Activated CD4-positive, alpha-beta T cell treated with anti-CD3 and anti-CD28 coated beads, Interleukin-2, amount 10 ng/mL, durations not matched to agents 7 days and 5 days (primary cell): ENCODE results near the gene KLRC1. TPM values are rescaled to one million over a fixed set of nuclear protein-coding genes. Genes with fewer than 3 reads are reported as not detected.
"Not testable (repeated sequence)": the region's sequence is repeated elsewhere in the genome, so short reads cannot be mapped to it uniquely, and the experiment has no call there.

Experiments
- CTCF ChIA-PET: fragments of 350-600 bp; sonication (Branson Sonifier 250); formaldehyde crosslinking; loops from one replicate; lab custom pipeline; 2021; ENCODE audit warnings: antibody characterized with exemption; lab: Charles Lee
- POLR2A ChIA-PET: fragments of 350-600 bp; sonication (Branson Sonifier 250); formaldehyde crosslinking; loops from one replicate; lab custom pipeline; 2021; ENCODE audit warnings: antibody characterized with exemption; lab: Charles Lee
- DNase-seq: peaks from one replicate; pipeline ENCODE4 v3.0.0-alpha.2; 2020
- H3K27ac Mint-ChIP-seq: one replicate; pipeline ENCODE4 v1.8.0; 2021; ENCODE audit warnings: mild to moderate bottlenecking, moderate library complexity, mixed read lengths
- H3K27me3 Mint-ChIP-seq: one replicate; pipeline ENCODE4 v1.8.0; 2021; ENCODE audit warnings: mixed read lengths
- H3K36me3 Mint-ChIP-seq: one replicate; pipeline ENCODE4 v1.8.0; 2021; ENCODE audit warnings: low read depth, mixed read lengths
- H3K4me1 Mint-ChIP-seq: one replicate; pipeline ENCODE4 v1.8.0; 2021; ENCODE audit warnings: mixed read lengths
- H3K4me3 Mint-ChIP-seq: one replicate; pipeline ENCODE4 v1.8.0; 2021; ENCODE audit warnings: mild to moderate bottlenecking, moderate library complexity, mixed read lengths
- H3K9me3 Mint-ChIP-seq: one replicate; pipeline ENCODE4 v1.8.0; 2021; ENCODE audit warnings: mixed read lengths
- total RNA-seq, 2 experiments: library from RNA; stranded (reverse); gene quantifications; one replicate each; pipeline ENCODE4 v1.2.3, GENCODE V29; 2021

Gene KLRC1
- not detected for total RNA-seq

DNA sequence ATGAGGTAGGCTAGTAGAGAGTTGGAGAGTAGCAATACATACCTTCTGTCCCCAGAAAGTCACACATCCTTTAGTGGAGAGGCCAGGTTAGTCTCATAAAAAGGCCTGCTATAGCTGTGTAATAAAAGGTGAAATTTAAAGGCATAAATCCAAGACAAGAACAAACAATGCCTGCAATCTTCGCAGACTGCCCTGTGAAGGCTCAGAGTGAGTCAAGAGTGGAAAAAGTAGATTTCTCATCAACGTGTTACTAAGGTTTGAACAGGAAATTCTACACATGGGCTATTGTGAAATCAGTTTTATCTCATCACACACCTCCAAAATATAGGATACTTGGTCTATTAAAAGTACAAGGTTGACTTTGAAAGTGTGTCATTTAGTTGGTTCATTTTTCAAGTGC lies at the start of gene KLRC1:
Gene KLRC1, minus strand, starts transcription at position 222 of the 400 bp plus-strand sequence. CDS start 2,221 bp downstream, outside the sequence.
- ChIA-PET CTCF (no interaction called here), POLR2A (no interaction called here)
- H3K4me1 Mint-ChIP-seq: no peaks in the 10 kb centered on the region
- H3K27ac Mint-ChIP-seq: no peak within 1 kb of the TSS
- H3K36me3 Mint-ChIP-seq: no peaks in the 10 kb centered on the region
- H3K4me3 Mint-ChIP-seq: no peak within 1 kb of the TSS
- H3K27me3 Mint-ChIP-seq: peaks cover 20% of the 10 kb centered on the region
- peaks cover 14% of the 10 kb centered on the region for H3K9me3 Mint-ChIP-seq
- DNase-seq: no peak

DNA sequence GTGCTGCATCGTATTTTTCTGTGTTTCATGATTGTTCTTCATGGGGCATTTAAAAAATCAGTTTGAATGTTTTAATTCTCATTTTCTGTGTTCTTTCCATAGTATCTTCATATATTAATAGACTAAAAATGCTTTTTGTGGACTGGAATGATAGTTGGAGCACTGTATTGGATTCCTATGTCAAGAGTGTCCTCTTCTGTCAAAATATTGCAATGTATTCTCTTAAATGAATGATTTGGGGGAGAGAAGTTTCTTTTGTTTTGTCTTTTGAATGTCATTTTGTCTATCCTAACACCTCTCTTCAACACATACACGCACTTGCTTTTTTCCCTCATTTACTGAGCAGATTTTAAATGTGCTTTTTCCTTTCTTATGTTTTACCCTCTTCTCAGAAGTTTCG lies 47.9 kb upstream of the KLRC1 start:
- Mint-ChIP-seq H3K27me3 (peaks cover 23% of the 10 kb centered on the region), H3K36me3 (no peaks in the 10 kb centered on the region), H3K4me1 (no peaks in the 10 kb centered on the region), H3K4me3 (no peak overlapping the region), H3K27ac (no peak overlapping the region), H3K9me3 (no peaks in the 10 kb centered on the region)
- ChIA-PET POLR2A (no interaction called here), CTCF (no interaction called here)
- no peak for DNase-seq

- ChIA-PET CTCF (no interaction called here), POLR2A (no interaction called here)
- peaks cover 31% of the 10 kb centered on the region for H3K27me3 Mint-ChIP-seq
- H3K4me3 Mint-ChIP-seq: no peak overlapping the region
- DNase-seq: no peak
- H3K4me1 Mint-ChIP-seq: no peaks in the 10 kb centered on the region
- H3K9me3 Mint-ChIP-seq: no peaks in the 10 kb centered on the region
- H3K36me3 Mint-ChIP-seq: no peaks in the 10 kb centered on the region
- H3K27ac Mint-ChIP-seq: no peak overlapping the region
Observed at GRCh38 chr12:10498042-10498441, 44.9 kb upstream of the KLRC1 start.

DNA sequence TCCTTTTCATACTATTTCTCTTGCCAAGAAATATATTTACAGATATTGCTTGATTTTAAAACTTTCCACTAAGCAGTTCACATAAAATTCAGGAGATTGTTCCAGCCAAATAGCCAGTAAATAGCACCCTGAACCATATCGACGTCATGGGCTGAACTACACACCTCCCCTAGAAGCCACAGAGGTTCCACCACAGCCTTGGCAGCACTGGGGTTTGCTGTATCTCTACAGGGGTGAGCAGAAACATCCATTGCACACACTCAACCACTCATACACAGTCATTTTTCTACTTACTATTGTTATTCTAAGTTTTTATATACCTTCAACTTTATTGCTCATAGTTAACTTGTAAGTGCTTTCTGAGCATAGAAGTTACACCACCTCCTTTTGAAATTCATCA lies 44.4 kb upstream of the KLRC1 start:
- Mint-ChIP-seq H3K27ac (no peak overlapping the region), H3K27me3 (peaks cover 30% of the 10 kb centered on the region), H3K36me3 (no peaks in the 10 kb centered on the region), H3K4me1 (no peaks in the 10 kb centered on the region), H3K9me3 (no peaks in the 10 kb centered on the region), H3K4me3 (no peak overlapping the region)
- ChIA-PET POLR2A (no interaction called here), CTCF (no interaction called here)
- DNase-seq: no peak

DNA sequence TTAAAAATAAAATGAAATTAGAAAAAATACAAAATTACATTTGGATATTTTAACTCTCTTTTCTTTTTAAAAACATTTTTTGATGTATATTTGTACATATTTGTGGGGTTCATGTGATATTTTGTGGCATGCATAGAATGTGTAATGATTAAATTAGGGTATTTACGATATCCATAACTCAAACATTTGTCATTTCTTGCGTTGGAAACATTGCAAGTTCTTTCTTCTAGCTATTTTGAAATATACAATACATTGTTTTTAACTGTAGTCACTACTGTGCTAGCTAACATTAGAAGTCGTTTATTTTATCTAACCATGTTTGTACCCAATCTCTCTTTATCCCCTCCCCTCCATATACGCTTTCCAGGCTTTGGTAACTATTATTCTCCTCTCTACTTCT lies 38.6 kb upstream of the KLRC1 start:
- POLR2A ChIA-PET: no interaction called here
- CTCF ChIA-PET: no interaction called here
- H3K4me1 Mint-ChIP-seq: no peaks in the 10 kb centered on the region
- H3K4me3 Mint-ChIP-seq: no peak overlapping the region
- no peak for DNase-seq
- H3K27ac Mint-ChIP-seq: no peak overlapping the region
- H3K27me3 Mint-ChIP-seq: peaks cover 26% of the 10 kb centered on the region
- no peaks in the 10 kb centered on the region for H3K9me3 Mint-ChIP-seq
- H3K36me3 Mint-ChIP-seq: no peaks in the 10 kb centered on the region

GRCh38 chr12:10487328-10487727 lies 34.2 kb upstream of the KLRC1 start:
- H3K4me1 Mint-ChIP-seq, H3K36me3 Mint-ChIP-seq, CTCF ChIA-PET, H3K4me3 Mint-ChIP-seq, H3K27ac Mint-ChIP-seq, POLR2A ChIA-PET, H3K9me3 Mint-ChIP-seq, DNase-seq: not testable (repeated sequence)
- peaks cover 28% of the 10 kb centered on the region for H3K27me3 Mint-ChIP-seq

DNA sequence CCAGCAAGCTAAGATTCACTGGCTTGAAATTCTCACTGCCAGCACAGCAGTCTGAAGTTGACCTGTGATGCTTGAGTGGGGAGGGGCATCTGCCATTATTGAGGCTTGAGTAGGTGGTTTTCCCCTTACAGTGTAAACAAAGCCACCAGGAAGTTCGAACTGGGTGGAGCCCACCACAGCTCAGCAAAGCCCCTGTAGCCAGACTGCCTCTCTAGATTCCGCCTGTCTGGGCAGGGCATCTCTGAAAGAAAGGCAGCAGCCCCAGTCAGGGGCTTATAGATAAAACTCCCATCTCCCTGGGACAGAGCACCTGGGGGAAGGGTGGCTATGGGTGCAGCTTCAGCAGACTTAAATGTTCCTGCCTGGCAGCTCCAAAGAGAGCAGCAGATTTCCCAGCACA lies 28.7 kb upstream of the KLRC1 start:
- H3K4me3 Mint-ChIP-seq, H3K9me3 Mint-ChIP-seq, POLR2A ChIA-PET, CTCF ChIA-PET, DNase-seq, H3K27ac Mint-ChIP-seq, H3K36me3 Mint-ChIP-seq: not testable (repeated sequence)
- Mint-ChIP-seq H3K27me3 (peaks cover 17% of the 10 kb centered on the region), H3K4me1 (peaks cover 14% of the 10 kb centered on the region)

DNA sequence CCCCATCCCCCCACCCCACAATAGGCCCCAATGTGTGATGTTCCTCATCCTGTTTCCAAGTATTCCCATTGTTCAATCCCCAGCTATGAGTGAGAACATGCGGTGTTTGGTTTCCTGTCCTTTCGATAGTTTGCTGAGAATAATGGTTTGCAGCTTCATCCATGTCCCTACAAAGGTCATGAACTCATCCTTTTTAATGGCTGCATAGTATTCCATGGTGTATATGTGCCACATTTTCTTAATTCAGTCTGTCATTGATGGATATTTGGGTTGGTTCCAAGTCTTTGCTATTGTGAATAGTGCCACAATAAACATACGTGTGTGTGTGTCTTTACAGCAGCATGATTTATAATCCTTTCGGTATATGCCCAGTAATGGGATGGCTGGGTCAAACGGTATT lies 19.6 kb upstream of the KLRC1 start:
- H3K36me3 Mint-ChIP-seq, POLR2A ChIA-PET: not testable (repeated sequence)

GRCh38 chr12:10469701-10470100 lies 16.5 kb upstream of the KLRC1 start:
- H3K36me3 Mint-ChIP-seq: no peaks in the 10 kb centered on the region
- peaks cover 3% of the 10 kb centered on the region for H3K9me3 Mint-ChIP-seq
- H3K27ac Mint-ChIP-seq: no peak overlapping the region
- no peak for DNase-seq
- POLR2A ChIA-PET: no interaction called here
- H3K27me3 Mint-ChIP-seq: peaks cover 11% of the 10 kb centered on the region
- CTCF ChIA-PET: no interaction called here
- H3K4me3 Mint-ChIP-seq: no peak overlapping the region
- no peaks in the 10 kb centered on the region for H3K4me1 Mint-ChIP-seq

More for the DNA sequence above, 19.6 kb upstream of the KLRC1 start:
- H3K4me1 Mint-ChIP-seq, H3K27me3 Mint-ChIP-seq, DNase-seq, H3K27ac Mint-ChIP-seq, H3K9me3 Mint-ChIP-seq, H3K4me3 Mint-ChIP-seq, CTCF ChIA-PET: not testable (repeated sequence)

GRCh38 chr12:10466311-10466710 lies 13.1 kb upstream of the KLRC1 start:
- Mint-ChIP-seq H3K9me3 (peaks cover 6% of the 10 kb centered on the region), H3K4me1 (no peaks in the 10 kb centered on the region), H3K36me3 (no peaks in the 10 kb centered on the region), H3K27ac (no peak overlapping the region), H3K27me3 (peaks cover 20% of the 10 kb centered on the region), H3K4me3 (no peak overlapping the region)
- ChIA-PET CTCF (no interaction called here), POLR2A (no interaction called here)
- no peak for DNase-seq

GRCh38 chr12:10457760-10458159 lies 4.6 kb upstream of the KLRC1 start:
- Mint-ChIP-seq H3K36me3 (no peaks in the 10 kb centered on the region), H3K4me3 (no peak overlapping the region), H3K4me1 (no peaks in the 10 kb centered on the region), H3K27me3 (peaks cover 34% of the 10 kb centered on the region), H3K9me3 (peaks cover 16% of the 10 kb centered on the region), H3K27ac (no peak overlapping the region)
- ChIA-PET POLR2A (no interaction called here), CTCF (no interaction called here)
- DNase-seq: no peak

DNA sequence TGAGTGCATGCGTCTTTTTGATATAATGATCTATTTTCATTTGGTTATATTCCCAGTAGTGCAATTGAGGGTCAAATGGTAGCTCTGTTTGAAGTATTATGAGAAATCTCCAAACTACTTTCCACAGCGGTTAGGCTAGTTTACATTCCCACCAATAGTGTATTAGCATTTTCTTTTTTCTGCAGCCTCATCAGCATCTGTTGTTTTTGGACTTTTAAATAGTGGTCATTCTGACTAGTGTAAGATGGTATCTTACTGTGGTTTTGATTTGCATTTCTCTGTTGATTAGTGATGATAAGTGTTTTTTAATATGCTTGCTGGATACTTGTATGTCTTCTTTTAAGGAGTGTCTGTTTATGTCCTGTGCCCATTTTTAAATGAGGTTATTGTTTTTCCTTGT lies 3.7 kb upstream of the KLRC1 start:
- H3K4me1 Mint-ChIP-seq: no peaks in the 10 kb centered on the region
- ChIA-PET CTCF (no interaction called here), POLR2A (no interaction called here)
- no peak overlapping the region for H3K27ac Mint-ChIP-seq
- peaks cover 16% of the 10 kb centered on the region for H3K9me3 Mint-ChIP-seq
- no peak overlapping the region for H3K4me3 Mint-ChIP-seq
- peaks cover 30% of the 10 kb centered on the region for H3K27me3 Mint-ChIP-seq
- no peaks in the 10 kb centered on the region for H3K36me3 Mint-ChIP-seq
- no peak for DNase-seq

- peaks cover 28% of the 10 kb centered on the region for H3K27me3 Mint-ChIP-seq
- H3K27ac Mint-ChIP-seq: no peak overlapping the region
- H3K4me1 Mint-ChIP-seq: no peaks in the 10 kb centered on the region
- H3K9me3 Mint-ChIP-seq: peaks cover 16% of the 10 kb centered on the region
- no peak for DNase-seq
- ChIA-PET POLR2A (no interaction called here), CTCF (no interaction called here)
- H3K36me3 Mint-ChIP-seq: no peaks in the 10 kb centered on the region
- H3K4me3 Mint-ChIP-seq: no peak overlapping the region
Observed at GRCh38 chr12:10455766-10456165, 2.6 kb upstream of the KLRC1 start.

- POLR2A ChIA-PET: no interaction called here
Observed at GRCh38 chr12:10454531-10454930, 1.4 kb upstream of the KLRC1 start.

More at GRCh38 chr12:10454531-10454930, 1.4 kb upstream of the KLRC1 start:
- H3K27ac Mint-ChIP-seq: no peak overlapping the region
- H3K27me3 Mint-ChIP-seq: peaks cover 26% of the 10 kb centered on the region
- CTCF ChIA-PET: no interaction called here
- peaks cover 14% of the 10 kb centered on the region for H3K9me3 Mint-ChIP-seq
- DNase-seq: no peak
- H3K4me3 Mint-ChIP-seq: no peak overlapping the region
- H3K36me3 Mint-ChIP-seq: no peaks in the 10 kb centered on the region
- no peaks in the 10 kb centered on the region for H3K4me1 Mint-ChIP-seq
